A673 (cell line): Measurements from ENCODE around the gene UPF1. TPM values are rescaled to one million over a fixed set of nuclear protein-coding genes. Genes with fewer than 3 reads are reported as not detected.

Source experiments
- BruUV-seq: library from RNA; stranded (reverse); fragments of 400-500 nt; replicated peaks from 2 replicates; lab custom pipeline; 2021; lab: Mats Ljungman, UMichigan
- CTCF ChIA-PET: fragments of 300-600 bp; sonication (Branson Sonifier 250); formaldehyde crosslinking; loops from one replicate; lab custom pipeline; 2022; ENCODE audit warnings: antibody characterized with exemption; lab: Charles Lee
- POLR2A ChIA-PET: fragments of 300-600 bp; sonication (Branson Sonifier 250); formaldehyde crosslinking; loops from one replicate; lab custom pipeline; 2022; ENCODE audit warnings: antibody characterized with exemption; ENCODE audit not compliant: low non-redundant PET; lab: Charles Lee
- DNase-seq: peaks from one replicate; pipeline ENCODE4 v3.0.0-alpha.2; 2015; ENCODE audit warnings: low spot score
- H3K27ac ChIP-seq: fragments of 200-600 bp; sonication (generic); 2 replicates; pipeline ENCODE4 v1.5.1; 2016; ENCODE audit warnings: mixed run types, low read depth, mild to moderate bottlenecking, mixed read lengths, antibody characterized with exemption, low read length; ENCODE audit not compliant: poor library complexity, severe bottlenecking
- H3K27me3 ChIP-seq: fragments of 200-600 bp; sonication (generic); replicated peaks from 2 replicates; pipeline ENCODE4 v1.6.1; 2017; ENCODE audit warnings: mixed run types, low read depth, mild to moderate bottlenecking, mixed read lengths, antibody characterized with exemption, low read length; ENCODE audit not compliant: insufficient read depth, poor library complexity
- H3K36me3 ChIP-seq: fragments of 200-600 bp; sonication (generic); 2 replicates; pipeline ENCODE4 v1.6.1; 2016; ENCODE audit warnings: mixed run types, mild to moderate bottlenecking, mixed read lengths, antibody characterized with exemption, low read length; ENCODE audit not compliant: insufficient read depth, poor library complexity, severe bottlenecking
- H3K4me1 ChIP-seq: fragments of 200-600 bp; sonication (generic); 2 replicates; pipeline ENCODE4 v1.6.1; 2017; ENCODE audit warnings: mixed run types, mild to moderate bottlenecking, mixed read lengths, antibody characterized with exemption, low read length; ENCODE audit not compliant: insufficient read depth, poor library complexity, severe bottlenecking
- H3K4me3 ChIP-seq: fragments of 200-600 bp; sonication (generic); 2 replicates; pipeline ENCODE4 v1.5.1; 2016; ENCODE audit warnings: low read depth, mixed run types, mild to moderate bottlenecking, mixed read lengths, low read length; ENCODE audit not compliant: poor library complexity, severe bottlenecking
- H3K9me3 ChIP-seq: fragments of 200-600 bp; sonication (generic); 2 replicates; pipeline ENCODE4 v1.6.1; 2016; ENCODE audit warnings: mixed run types, low read depth, mild to moderate bottlenecking, mixed read lengths, antibody characterized with exemption, low read length; ENCODE audit not compliant: poor library complexity, severe bottlenecking
- EZH2 ChIP-seq: fragments of 200-600 bp; sonication (generic); IDR thresholded peaks from 2 replicates; pipeline ENCODE4 v1.6.1; 2017; ENCODE audit warnings: borderline replicate concordance, low read depth, mild to moderate bottlenecking, mixed read lengths, antibody characterized with exemption, low read length; ENCODE audit not compliant: poor library complexity, severe bottlenecking
- intact Hi-C: fragments of 100-400 bp; cut with micrococcal nuclease; formaldehyde crosslinking; loops from one replicate; pipeline ENCODE4 v1.10.0; 2022; ENCODE audit not compliant: unreplicated experiment
- total RNA-seq: library from RNA; stranded (reverse); gene quantifications from 2 replicates; pipeline ENCODE4 v1.2.3, GENCODE V29; 2021
- TF ChIP-seq, protein P1 (sequence below): fragments of 300-800, 200-600 bp; sonication (generic); conservative IDR thresholded peaks from 2 replicates; pipeline ENCODE4 v1.5.1; 2017; ENCODE audit warnings: low read depth, mild to moderate bottlenecking, antibody characterized with exemption, low read length, moderate library complexity, mixed read lengths

Gene UPF1
- total RNA-seq, 1 experiment from 2014 or later: 83.8 TPM

DNA sequence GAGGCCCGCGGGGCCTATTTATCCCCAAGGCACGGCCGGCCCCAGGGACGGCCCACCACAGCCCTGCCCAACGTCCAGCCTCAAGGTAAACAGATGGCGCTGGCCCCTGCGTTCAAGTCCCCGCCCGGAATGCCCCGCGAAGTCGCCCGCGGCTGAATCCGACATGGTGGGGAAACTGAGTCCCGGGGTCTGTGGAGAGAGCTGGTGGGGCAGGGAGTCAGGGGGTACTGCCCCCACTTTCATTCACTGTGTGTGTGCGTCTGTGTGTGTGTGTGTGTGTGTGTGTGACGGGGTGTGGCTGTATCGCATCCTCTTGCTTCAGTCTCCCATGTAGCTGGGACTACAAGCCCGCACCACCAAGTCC is 40.5 kb upstream of the UPF1 start:
- DNase-seq: no peak
- H3K4me3 ChIP-seq: no peak overlapping the region
- peaks cover 6% of the 10 kb centered on the region for H3K4me1 ChIP-seq
- POLR2A ChIA-PET: no interaction called here
- no peaks in the 10 kb centered on the region for H3K9me3 ChIP-seq
- H3K27ac ChIP-seq: no peak overlapping the region
- no peaks in the 10 kb centered on the region for H3K36me3 ChIP-seq
- CTCF ChIA-PET: no interaction called here
- intact Hi-C loops: no loop called here
- TF ChIP-seq, protein P1, sequence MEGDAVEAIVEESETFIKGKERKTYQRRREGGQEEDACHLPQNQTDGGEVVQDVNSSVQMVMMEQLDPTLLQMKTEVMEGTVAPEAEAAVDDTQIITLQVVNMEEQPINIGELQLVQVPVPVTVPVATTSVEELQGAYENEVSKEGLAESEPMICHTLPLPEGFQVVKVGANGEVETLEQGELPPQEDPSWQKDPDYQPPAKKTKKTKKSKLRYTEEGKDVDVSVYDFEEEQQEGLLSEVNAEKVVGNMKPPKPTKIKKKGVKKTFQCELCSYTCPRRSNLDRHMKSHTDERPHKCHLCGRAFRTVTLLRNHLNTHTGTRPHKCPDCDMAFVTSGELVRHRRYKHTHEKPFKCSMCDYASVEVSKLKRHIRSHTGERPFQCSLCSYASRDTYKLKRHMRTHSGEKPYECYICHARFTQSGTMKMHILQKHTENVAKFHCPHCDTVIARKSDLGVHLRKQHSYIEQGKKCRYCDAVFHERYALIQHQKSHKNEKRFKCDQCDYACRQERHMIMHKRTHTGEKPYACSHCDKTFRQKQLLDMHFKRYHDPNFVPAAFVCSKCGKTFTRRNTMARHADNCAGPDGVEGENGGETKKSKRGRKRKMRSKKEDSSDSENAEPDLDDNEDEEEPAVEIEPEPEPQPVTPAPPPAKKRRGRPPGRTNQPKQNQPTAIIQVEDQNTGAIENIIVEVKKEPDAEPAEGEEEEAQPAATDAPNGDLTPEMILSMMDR: no peak
- TF ChIP-seq EZH2: no peak
- BruUV-seq: no TSS peak
- H3K27me3 ChIP-seq: peaks cover 50% of the 10 kb centered on the region

DNA sequence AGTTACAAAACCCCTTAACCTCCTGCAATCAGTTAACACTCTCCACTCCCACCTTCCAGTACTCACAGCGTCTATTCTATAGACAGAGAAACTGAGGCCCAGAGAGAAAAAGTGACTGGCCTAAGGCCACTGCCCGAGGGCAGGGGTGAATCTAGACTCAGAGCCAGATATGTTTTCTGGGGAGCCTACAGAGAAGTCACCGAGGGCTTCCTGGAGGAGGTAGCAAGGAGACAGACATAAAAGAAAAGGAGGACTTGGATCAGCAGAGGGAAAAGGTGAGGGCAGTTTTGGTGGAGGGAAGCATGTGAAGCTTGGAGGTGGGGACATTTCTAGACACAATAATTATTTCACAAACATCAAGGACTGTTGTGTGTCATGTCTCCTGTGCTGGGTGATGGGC is 39.1 kb upstream of the UPF1 start:
- ChIA-PET POLR2A (no interaction called here), CTCF (no interaction called here)
- peaks cover 50% of the 10 kb centered on the region for H3K27me3 ChIP-seq
- H3K27ac ChIP-seq: no peak overlapping the region
- BruUV-seq: no TSS peak
- H3K4me3 ChIP-seq: no peak overlapping the region
- TF ChIP-seq, protein P1: no peak
- no peak for TF ChIP-seq EZH2
- no peak for DNase-seq
- H3K36me3 ChIP-seq: no peaks in the 10 kb centered on the region
- peaks cover 6% of the 10 kb centered on the region for H3K4me1 ChIP-seq
- intact Hi-C loops: no loop called here
- H3K9me3 ChIP-seq: no peaks in the 10 kb centered on the region

DNA sequence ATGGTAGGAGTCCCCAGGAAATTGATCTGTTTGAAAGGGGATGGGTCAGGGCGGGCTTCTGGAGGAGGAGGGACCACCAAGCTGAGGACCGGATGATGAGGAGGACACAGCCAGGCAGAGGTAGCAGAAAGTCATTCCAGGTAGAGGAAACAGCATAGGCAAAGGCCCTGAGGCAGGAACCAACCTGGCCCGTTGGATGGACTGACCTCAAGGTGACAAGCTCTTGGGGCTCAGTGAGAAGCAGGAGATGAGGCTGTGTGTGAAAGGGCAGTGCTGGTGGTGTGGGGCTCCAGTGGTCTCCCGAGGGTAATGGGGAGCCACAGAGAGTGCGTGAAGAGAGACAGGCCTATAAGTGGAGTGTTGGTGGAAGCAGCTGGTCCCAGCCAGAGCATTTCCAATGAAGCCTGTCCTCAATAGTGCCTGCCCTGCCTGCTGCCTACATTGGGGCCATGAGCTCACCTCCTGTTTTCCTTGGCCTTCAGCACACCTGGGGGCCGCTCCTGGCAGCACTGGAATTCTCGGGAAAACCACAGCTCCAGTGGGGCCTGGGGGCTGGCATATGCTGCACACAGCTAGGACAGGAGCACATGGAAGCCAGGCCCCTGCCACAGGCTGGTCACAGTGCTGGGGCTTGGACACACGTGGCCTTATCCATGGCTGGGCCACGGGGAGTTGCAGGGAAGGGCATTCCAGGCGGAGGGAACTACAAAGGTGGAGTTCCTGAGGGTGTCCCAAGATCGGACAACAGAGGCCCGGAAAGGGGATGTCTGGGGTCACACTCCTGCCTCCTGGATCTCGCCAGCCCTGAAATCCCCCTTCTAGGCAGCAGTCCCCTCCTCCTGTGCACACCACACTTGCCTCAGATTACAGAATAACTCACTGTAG is 38.4 kb upstream of the UPF1 start:
- Histone ChIP-seq H3K9me3 (no peaks in the 10 kb centered on the region), H3K27ac (no peak overlapping the region), H3K4me3 (no peak overlapping the region), H3K36me3 (no peaks in the 10 kb centered on the region), H3K4me1 (peaks cover 6% of the 10 kb centered on the region), H3K27me3 (peaks cover 50% of the 10 kb centered on the region)
- POLR2A ChIA-PET: no interaction called here
- DNase-seq: no peak
- no TSS peak for BruUV-seq
- intact Hi-C loops: no loop called here
- no peak for TF ChIP-seq EZH2
- TF ChIP-seq, protein P1: no peak
- CTCF ChIA-PET: no interaction called here
